Hematopoietic multipotent progenitor cell treated with erythropoietin and hydrocortisone succinate and interleukin-3 and kit ligand, for 6 days (in vitro differentiated cells): Measurements from ENCODE around the gene ZNF143.
A peak's percentile ranks its signal among the peaks of the same experiment; 100 is the strongest.

Experiments
- DNase-seq: peaks from one replicate; pipeline ENCODE4 v3.0.0-alpha.2; 2015

ZNF143 gene

DNA sequence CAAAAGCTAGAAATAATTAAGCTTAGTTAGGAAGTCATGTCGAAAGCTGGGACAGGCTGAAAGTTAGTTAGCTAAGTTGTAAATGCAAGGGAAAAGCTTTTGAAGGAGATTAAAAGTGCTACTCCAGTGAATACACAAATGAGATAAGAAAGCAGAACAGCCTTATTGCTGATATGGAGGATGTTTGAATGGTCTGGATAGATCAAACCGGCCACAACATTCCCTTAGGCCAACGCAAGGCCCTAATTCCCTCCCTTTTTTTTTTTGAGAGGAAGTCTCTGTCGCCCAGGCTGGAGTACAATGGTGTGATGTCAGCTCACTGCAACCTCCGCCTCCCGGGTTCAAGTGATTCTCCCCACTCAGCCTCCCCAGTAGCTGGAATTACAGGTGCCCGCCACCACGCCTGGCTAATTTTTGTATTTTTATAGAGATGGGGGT lies 89.4 kb downstream of the ZNF143 start:
- peak; percentile 70 for DNase-seq

DNA sequence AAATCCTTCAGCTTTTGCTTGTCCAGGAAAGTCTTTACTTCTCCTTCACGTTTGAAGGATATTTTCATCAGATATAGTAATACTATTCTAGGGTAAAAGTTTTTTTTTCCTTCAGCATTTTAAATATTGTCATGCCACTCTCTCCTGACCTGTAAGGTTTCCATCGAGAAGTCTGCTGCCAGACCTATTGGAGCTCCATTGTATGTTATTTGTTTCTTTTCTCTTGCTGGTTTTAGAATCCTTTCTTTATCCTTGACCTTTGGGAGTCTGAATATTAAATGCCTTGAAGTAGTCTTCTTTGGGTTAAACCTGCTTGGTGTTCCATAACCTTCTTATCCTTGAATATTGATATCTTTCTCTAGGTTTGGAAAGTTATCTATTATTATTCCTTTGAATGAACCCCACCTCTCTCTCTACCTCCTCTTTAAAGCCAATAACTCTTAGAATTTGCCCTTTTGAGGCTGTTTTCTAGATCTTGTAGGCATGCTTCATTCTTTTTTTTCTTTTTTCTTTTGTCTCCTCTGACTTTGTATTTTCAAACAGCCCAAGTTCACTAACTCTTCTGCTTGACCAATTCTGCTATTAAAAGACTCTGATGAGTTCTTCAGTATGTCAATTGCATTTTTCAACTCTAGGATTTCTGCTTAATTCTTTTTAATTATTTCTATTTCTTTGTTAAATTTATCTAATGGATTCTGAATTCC lies 100.6 kb downstream of the ZNF143 start:
- no peak for DNase-seq

DNA sequence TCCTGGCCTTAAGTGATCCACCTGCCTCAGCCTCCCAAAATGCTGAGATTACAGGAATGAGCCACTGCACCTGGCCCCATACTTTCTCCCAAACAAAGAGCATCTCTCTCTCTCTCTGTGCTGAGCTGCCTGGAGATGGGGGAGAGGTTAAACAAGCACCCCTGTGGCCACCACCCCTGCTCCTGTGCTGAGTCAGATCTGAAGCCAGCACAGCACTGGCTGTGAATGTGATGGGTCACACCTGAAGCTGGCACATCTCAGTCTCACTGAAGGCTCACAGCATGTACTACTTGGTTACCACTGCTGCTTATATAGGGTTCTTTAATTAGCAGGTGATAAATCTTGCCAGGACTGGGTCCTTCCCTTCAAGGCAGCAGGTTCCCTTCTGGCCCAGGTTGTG lies 101.9 kb downstream of the ZNF143 start:
- no peak for DNase-seq

DNA sequence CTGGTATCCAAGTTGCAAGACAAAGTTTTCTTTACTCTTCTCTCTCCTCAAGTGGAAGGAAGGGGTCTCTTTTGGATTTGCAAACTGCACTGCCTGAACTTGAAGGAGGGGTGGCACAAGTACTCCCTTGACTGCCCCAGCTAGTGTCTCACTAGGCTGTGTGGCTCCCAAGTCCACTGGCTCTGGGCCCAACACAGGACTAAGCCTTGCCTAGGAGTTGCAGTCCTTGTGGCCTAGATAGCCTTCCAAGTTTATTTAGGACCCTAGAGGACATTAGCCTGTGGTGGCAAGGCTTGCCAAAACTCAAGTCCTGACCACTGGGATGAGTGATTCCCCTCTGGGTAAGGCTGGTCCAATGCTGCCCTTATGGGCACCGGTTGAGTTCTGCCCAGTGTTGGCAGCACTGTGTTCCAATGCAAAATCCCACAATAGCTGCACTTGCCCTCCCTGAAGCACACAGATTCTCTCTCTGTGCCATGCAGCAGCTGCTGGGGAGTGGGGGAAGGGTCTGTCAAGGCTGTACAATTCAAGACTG lies 102.5 kb downstream of the ZNF143 start:
- no peak for DNase-seq

DNA sequence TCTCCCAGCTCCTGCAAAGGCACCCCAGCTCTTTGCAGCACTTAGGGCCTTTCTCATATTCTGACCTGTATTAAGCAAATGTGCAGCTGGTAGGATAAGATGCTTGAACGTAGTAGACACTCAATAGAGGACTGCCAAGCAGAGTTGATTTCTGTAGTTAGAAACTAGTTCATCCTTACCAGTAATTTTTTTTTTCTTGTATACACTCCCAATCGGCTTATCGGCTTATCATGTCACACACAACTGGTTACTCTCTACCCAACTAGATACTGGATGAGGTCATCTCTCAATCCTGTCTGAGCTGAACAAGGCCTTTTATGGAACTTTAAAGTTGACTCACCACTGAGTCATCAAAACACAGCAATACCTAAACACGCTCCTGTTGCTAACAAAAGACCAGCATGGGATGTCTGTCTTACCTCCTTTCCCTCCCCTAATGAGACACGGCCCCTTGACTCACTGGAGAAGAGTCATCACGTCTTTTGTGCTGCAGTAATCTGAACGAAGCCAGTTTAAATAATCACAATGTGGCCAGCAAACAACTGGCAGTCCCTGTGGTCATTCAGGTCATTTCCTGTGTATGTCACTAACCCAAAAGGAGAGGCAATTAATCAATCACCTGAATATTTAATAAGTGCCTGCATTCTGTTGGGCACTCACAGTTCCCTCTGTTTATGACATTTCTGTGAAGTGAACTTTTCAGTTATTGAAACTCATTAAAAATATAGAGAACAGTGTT lies 105.2 kb downstream of the ZNF143 start:
- peak; percentile 96 for DNase-seq

DNA sequence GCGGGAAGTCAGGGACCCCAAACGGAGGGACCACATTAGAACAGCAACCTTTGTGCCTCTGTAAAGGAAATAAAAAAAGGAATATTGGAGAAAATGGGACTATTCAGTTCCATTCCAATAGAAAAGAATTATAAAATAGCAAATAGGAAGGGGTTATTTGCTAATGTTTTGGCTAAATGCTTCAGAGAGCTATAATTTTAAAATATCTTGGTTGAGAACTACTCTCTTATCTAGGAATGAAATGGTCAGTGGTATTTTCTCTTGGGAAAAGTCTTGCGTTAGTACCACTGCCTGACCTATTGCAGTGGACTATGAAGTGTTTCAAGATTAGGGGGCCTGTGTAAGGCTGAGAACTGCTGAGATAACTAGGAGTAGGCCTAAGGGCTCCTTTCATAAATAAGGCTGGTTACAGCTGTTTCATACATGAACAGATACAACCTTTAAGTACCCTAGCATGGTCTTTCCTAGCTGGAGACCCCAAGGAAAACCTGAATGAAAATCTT lies 105.8 kb downstream of the ZNF143 start:
- no peak for DNase-seq

DNA sequence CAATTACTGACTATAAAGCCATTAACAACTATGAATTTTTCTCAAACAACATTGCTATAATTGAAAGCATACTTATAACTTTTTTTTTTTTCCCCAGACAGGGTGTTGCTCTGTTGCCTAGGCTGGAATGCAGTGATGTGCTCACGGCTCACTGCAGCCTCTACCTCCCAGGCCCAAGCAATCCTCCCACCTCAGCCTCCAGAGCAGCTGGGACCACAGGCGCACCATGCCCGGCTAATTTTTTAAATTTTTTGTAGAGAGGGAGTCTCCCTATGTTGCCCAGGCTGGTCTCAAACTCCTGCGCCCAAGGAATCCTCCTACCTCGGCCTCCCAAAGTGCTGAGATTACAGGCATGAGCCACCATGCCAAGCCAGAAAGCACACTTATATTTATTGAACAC lies 106.6 kb downstream of the ZNF143 start:
- DNase-seq: no peak

DNA sequence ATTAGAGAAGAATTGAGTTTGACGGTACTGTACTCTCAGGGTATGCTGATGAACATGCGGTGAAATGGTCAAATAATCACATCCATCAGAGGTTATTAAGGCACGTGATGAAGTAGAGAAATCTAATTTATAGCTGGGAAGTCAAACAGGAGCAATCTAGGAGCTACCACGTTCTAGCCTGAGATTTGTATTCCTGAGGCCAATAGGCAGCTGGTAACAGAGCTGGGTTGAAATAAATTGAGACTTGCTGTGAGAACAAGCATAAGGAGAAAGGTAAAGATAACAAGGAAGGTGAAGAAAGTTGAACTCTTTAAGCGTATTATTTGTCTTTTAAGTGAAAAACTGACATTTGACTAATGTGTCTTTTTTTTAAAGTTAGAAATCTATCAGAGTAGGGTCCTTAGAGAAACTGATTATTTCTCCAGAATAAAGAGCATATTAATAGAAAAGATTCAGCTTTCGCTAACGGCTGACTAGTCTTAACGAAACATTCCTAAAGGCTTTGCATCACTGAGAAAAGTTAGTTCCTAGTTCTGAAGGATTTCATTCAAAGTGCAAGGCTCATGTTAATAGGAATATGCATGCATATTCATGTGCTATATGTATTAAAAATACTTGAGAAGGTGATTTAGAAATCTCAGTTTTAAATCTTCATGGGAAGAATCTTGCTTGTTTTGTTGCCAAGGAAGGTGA lies 107.5 kb downstream of the ZNF143 start:
- DNase-seq: no peak

DNA sequence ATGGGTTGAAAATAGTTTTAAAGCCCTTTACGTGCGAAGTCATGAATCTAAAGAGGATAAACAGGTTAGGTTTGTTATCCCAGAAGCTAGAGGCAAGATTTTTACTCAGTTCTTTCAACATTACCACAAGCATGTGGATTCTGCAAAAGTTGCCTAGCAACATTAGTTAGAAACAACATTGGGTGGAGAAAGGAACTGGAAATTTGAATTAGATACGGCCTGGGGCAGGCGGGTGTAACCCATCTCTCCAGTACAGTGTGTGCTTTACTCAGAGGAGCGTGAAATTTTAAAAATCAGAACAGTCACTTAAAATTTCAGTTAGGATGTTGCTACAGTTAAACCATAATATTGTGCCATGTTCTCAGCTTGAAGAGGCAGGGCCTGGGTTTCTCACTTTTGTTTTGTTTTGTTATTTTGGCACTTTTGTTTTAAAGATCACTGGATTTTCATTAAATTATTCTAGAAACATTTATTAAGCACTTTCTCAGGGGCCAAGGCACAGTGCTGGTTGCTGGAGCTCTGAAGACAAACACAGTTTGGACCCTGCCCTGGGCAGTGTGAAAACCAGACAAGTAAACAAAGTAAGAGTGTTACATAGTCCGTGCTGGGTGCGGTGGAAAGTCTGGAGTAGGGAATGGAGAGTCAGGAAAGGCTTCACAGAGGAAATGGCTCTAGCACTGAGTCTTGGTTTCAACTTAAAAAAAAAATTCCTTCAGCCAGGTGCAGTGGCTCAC lies 108.2 kb downstream of the ZNF143 start:
- DNase-seq: peak; percentile 75

DNA sequence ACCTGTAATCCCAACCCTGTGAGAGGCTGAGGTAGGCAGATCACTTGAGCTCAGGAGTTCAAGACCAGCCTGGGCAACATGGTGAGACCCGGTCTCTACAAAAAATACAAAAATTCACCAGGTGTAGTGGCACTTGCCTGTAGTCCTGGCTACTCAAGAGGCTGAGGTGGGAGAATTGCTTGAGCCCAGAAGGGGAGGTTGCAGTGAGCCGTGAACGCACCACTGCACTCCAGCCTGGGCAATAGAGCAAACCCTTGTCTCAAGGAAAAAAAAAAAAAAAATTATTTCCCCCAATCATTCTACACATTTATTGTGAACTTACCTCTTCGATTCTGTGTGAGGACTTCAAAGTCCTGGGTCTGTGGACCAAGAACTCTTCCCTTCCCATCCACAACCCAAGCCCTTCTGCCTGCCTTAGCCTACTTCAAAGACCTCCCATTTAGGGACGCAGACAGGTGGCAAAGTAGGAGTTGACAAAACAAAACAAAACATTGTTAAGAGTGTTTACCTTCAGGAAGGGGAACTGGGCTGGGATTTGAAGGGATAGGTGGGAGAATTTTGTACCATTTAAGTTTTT lies 108.9 kb downstream of the ZNF143 start:
- no peak for DNase-seq

DNA sequence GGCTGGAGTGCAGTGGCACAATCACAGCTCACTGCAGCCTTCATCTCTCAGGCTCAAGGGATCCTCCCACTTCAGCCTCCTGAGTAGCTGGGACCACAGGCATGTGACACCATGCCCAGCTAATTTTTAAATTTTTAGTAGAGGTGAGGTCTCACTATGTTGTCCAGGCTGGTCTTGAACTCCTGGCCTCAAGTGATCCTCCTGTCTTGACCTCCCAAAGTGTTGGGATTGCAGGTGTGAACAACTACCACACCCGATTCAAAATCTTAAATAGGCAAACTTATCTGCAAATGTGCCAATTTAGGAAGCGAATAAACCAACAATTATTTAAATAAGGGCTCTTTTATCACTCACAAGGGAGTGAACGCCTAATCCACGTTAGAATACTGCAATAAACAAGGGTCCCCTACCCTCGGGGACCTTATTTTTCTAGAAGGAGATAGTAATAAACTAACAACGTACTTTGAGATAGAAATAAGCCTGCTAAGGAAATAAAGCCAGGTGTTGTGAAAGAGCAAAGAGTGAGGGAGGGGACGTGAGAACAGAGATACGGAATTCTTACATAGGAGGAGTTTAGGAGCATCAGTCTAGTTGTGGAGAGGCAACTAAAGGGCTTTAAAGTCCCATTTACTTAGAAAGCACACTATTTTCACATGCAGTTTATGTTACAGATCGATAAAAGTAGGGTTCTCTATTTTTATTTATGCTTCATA lies 109.7 kb downstream of the ZNF143 start:
- DNase-seq: no peak

DNA sequence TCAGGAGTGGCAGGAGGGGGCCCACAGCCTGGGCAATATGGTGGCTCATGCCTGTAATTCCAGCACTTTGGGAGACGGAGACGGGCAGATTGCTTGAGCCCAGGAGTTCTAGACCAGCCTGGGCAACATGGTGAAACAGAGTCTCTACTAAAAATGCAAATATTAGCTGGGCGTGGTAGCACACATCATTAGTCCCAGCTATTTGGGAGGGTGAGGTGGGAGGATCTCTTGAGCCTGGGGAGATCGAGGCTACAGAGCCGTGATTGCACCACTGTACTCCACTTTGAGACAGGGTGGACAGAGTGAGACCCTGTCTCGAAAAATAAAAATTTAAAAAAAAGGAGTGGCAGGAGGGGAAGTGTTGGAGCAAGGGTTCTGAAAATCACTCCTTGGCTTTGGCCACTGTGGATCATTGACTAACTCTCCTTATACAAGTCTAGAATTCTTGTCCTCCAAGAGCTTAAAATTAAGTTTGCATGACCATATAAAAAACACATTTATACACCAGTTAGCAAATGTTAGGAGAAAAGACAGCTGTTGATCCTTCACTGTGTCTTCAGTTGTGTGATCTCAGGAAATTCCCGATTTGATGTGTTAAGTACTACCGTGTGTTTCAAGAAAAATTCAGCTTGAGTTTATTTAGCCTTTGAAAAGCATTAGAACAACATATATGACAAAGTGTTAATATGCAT lies 110.4 kb downstream of the ZNF143 start:
- DNase-seq: no peak

DNA sequence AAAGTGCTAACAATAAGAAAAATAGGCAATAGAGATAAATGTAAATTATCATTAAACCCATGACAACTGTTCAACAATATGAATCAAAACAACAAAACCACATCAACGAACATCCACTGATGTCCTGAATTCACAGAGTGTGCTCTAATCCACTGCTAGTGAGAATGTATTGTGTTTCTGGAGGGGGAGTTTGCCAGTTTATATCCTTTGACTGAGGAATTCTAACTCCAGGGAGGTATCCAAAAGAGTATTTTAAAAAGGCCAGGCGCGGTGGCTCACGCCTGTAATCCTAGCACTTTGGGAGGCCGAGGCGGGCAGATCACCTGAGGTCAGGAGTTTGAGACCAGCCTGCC lies 110.9 kb downstream of the ZNF143 start:
- DNase-seq: no peak

DNA sequence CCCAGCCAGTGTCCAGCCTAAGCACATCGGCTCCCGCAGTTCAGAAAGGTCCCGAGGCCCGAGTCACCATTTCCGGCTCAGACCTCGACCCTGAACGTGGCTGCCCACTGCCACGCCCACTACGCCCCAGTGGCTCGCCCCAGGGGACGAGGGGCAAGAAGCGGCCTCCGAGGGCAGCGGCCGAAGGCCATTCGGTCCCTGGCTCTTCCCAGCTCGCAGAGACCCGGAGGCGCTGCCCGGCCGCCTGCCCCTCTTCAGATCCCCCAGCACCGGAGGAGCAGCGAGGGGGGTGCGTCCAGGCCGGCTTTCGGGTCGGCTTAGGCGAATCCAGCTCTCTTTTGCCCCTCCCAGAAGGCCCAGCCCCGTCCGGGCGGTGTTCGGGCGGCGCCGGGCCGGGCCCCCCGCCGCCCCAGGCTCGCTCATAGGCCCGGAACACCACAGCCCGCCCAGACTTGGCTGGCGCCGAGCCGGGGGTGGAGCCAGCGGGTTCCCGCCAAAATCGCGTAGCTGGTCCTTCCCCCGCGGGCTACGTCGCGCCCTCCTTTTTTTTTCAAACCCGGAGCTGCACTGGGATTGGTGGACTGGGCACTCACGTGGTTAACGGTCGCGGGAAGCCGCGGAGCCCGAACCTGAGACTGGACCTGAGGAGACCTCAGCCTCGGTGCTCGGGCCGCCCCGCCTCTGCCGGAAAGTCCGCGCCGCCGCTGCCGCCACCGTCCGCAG lies 112.4 kb downstream of the ZNF143 start, which contains the start of gene WEE1:
Gene WEE1 (plus strand): TSS at position 619 of the 723 bp plus-strand sequence. CDS start 264 bp downstream, outside the sequence.
- DNase-seq: peak; percentile 97

DNA sequence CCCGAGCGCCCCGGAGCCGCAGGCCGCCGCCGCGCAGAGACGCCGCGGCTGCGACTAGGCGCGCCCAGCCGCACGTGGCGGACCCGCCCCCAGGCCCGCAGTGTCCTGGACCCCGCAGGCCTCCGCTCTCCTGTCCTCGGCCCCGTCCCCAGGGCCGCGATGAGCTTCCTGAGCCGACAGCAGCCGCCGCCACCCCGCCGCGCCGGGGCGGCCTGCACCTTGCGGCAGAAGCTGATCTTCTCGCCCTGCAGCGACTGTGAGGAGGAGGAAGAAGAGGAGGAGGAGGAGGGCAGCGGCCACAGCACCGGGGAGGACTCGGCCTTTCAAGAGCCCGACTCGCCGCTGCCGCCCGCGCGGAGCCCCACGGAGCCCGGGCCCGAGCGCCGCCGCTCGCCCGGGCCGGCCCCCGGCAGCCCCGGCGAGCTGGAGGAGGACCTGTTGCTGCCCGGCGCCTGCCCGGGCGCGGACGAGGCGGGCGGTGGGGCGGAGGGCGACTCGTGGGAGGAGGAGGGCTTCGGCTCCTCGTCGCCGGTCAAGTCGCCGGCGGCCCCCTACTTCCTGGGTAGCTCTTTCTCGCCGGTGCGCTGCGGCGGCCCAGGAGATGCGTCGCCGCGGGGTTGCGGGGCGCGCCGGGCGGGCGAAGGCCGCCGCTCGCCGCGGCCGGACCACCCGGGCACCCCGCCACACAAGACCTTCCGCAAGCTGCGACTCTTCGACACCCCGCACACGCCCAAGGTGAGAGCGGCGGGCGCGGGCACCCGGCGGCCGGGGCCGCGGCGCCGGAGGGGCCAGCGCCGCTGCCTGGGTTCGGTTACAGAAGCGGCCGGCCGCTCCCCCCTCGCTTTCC lies 113.2 kb downstream of the ZNF143 start:
- peak; percentile 33 for DNase-seq

DNA sequence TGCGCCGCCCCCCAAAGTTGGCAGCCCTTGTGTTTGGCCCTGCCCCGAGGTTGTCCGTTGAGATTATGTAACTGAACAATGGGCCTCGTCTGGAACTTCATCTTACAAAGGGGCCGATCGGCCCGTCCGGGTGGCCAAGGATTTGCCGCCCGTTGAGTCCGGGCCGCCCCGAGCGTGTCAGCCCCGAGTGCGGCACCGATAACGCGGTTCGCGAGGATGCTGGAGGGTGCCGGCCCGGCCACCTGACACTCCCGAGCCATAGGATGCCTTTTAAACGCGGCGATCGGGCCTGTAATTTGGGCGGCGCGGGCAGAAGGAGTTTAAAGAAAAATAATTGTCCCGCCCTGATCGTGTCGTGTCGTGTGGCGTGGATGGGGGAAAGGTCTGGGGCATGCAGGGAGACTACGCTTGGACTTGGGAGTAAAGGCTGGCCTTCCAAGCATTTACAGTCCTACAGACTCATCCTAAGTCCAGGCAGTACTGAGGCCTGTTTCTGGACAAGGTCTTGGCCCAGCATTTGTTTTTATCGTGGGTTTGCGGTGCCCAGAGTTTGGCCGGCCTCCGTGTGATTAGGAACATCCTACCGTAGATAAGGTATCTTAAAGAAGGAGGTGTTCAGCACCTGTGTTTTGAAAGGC lies 113.9 kb downstream of the ZNF143 start:
- DNase-seq: peak; percentile 54

DNA sequence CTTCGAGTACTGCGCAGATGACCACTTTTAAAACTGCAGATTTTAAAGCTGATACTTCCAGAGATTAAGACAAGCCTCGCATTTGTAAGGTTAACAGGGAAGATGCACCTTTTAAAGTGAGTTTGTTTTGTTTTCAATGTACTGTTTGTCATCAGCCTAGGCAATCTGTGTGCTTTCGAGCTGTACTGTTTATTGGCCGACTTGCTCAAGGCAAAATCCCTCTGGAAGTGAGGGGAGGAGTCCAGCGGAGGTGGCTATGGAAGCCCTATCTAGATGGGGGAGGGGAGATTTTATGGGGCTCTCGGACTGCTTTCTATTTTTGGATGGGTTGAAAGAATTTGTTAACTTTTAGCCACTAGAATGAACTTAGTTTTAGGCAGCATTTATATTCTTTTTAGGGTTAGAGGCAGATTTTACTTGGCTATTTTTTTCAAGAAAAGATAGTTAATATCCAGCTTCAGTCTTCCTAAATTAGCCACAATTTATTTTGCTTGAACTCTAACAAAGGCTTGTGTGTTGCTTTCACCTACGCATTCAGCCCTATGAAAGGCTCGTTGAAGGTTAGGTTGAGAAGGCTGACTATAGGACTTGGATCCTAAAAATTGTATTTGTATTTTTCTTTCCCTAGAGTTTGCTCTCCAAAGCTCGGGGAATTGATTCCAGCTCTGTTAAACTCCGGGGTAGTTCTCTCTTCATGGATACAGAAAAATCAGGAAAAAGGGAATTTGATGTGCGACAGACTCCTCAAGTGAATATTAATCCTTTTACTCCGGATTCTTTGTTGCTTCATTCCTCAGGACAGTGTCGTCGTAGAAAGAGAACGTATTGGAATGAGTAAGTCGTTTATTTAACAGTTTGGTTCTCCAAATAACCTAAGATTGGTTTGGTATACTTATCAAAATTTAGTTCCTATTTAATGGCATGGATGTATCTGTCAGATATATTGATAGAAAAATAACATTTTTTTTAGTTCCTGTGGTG lies 114.7 kb downstream of the ZNF143 start:
- peak; percentile 79 for DNase-seq
